Measurements from ENCODE around the gene EBF4.

DNA sequence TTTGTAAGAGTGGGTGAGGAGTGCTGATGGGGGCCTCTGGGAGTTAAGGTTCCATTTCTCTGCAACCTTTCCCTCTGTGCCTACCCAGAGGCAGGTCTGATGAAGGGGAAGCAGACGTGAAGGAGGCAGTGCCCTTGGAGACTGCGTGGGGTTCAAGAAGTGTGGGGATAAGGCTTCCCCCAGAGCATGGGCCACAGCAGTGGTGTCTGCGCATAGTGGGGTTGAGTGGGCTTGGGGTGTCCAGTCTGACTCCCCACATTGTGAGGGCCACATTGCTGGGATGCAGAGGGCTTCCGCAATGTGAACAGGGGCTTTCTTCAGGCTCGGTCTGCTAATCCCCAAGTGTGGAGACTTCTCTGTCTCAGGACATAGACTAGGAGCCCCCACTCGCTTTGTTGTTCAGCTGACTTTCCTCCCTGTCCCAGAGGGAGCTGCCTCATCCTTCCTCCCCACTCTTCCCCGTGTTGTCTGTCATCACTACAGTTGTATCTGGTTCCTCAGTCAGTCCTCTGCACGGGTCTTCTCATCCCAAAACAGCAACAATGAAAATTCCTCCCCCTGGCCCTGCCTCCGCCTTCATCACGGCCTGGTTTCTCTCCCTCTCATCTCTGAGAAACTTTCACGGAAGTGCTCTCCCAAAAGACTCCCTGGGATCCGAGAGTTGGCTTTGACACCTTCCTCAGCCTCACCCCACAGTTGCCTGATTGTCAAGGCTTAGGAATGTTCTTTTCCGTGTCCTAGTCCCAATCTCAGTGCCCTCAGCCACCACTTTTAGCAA lies 2.8 kb downstream of the EBF4 start:
- no peak for TF ChIP-seq POLR2AphosphoS5 (IDR thresholded peaks at IDR 0.05)
- TF ChIP-seq, protein P1, sequence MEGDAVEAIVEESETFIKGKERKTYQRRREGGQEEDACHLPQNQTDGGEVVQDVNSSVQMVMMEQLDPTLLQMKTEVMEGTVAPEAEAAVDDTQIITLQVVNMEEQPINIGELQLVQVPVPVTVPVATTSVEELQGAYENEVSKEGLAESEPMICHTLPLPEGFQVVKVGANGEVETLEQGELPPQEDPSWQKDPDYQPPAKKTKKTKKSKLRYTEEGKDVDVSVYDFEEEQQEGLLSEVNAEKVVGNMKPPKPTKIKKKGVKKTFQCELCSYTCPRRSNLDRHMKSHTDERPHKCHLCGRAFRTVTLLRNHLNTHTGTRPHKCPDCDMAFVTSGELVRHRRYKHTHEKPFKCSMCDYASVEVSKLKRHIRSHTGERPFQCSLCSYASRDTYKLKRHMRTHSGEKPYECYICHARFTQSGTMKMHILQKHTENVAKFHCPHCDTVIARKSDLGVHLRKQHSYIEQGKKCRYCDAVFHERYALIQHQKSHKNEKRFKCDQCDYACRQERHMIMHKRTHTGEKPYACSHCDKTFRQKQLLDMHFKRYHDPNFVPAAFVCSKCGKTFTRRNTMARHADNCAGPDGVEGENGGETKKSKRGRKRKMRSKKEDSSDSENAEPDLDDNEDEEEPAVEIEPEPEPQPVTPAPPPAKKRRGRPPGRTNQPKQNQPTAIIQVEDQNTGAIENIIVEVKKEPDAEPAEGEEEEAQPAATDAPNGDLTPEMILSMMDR (IDR thresholded peaks at IDR 0.05) = no peak
- no peak for TF ChIP-seq POLR2A (IDR thresholded peaks at IDR 0.05)
